Astrocyte of the spinal cord (primary cell): ENCODE data around the gene PYCR2.

Source experiments
- DNase-seq: peaks from one replicate; pipeline ENCODE4 v3.0.0; 2011; ENCODE audit warnings: low read depth, low spot score
- H3K4me3 ChIP-seq: 2 replicates; pipeline ENCODE4 v1.5.1; 2011; ENCODE audit warnings: low read depth, mild to moderate bottlenecking, low read length, moderate library complexity
- CTCF ChIP-seq: IDR thresholded peaks from 2 replicates; pipeline ENCODE4 v1.5.1; 2012; ENCODE audit warnings: low read depth, mild to moderate bottlenecking, low read length, inconsistent platforms
- in situ Hi-C: cut with HindIII; loops from 2 replicates; pipeline ENCODE4 v1.10.0; 2017; ENCODE audit warnings: low sequenced_read_pairs

PYCR2 gene

GRCh38 chr1:225928186-225929175 is 4.4 kb upstream of the PYCR2 start:
- TF ChIP-seq CTCF = no peak
- in situ Hi-C loops = no loop called here
- no peak overlapping the region for H3K4me3 ChIP-seq
- DNase-seq = no peak

GRCh38 chr1:225926551-225927113 is 2.6 kb upstream of the PYCR2 start:
- DNase-seq = no peak
- in situ Hi-C loops = no loop called here
- no peak overlapping the region for H3K4me3 ChIP-seq
- no peak for TF ChIP-seq CTCF

GRCh38 chr1:225923381-225923691 is 714 bp downstream of the PYCR2 start:
- DNase-seq = no peak
- H3K4me3 ChIP-seq = peak overlapping the region; percentile 85
- in situ Hi-C loops = no loop called here
- TF ChIP-seq CTCF = no peak

GRCh38 chr1:225921734-225922709 is 2.0 kb downstream of the PYCR2 start:
- TF ChIP-seq CTCF = no peak
- in situ Hi-C loops = no loop called here
- no peak overlapping the region for H3K4me3 ChIP-seq
- DNase-seq = no peak

DNA sequence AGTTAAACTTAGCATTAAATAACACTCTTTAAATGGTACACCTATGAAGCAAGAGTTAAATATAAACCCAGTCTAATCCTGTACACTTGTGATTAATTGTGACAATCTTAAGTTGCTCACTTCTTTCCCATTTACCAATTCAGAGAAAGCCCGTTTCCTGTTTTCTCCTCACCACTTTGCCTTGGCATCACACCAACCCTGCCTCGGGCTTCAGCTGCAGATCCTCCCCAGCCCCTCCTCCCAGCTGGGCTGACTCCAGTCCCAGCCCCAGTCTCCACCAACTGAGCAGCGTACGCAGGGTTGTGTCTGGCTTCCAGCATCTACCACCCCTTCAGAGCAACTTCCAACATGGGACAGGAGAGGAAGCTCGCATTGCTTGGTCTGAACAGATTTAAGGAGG is 4.1 kb downstream of the PYCR2 start:
- in situ Hi-C loops = no loop called here
- peak; percentile 85 for DNase-seq
- H3K4me3 ChIP-seq = no peak overlapping the region
- TF ChIP-seq CTCF = no peak

DNA sequence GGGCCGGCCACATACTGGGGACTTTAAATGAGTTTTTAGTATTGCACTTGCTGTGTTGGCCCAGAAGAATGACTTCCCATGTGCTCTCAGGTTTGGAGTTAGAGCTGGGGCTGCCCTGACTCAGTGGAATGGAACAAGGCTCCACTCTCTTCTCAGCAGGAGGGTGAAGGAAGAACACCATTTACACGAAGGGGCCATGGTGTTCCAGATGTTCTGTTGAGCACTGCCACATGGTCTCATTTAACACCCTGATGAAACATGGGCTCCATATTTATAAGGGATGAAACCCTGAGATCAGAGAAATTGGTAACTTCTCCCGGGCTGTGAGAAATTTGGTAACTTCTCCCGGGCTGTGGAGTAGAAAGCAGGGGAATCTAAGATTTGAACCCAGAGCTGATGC is 5.8 kb downstream of the PYCR2 start:
- no peak for DNase-seq
- no peak overlapping the region for H3K4me3 ChIP-seq
- in situ Hi-C loops = no loop called here
- TF ChIP-seq CTCF = no peak
